Type B pancreatic cell (in vitro differentiated cells): ENCODE data around the gene FHOD3. TPM values are rescaled to one million over a fixed set of nuclear protein-coding genes. Genes with fewer than 3 reads are reported as not detected.

Experiments used
- DNase-seq: peaks from one replicate; pipeline ENCODE4 v3.0.0; 2021; ENCODE audit warnings: mixed read lengths; ENCODE audit not compliant: unreplicated experiment; ENCODE audit errors: extremely low spot score
- H3K27ac Mint-ChIP-seq: 2 replicates; pipeline ENCODE4 v1.8.0; 2021; ENCODE audit warnings: mild to moderate bottlenecking, mixed read lengths
- H3K27me3 Mint-ChIP-seq: 2 replicates; pipeline ENCODE4 v1.8.0; 2021; ENCODE audit warnings: mixed read lengths
- H3K36me3 Mint-ChIP-seq: 2 replicates; pipeline ENCODE4 v1.8.0; 2021; ENCODE audit warnings: mixed read lengths
- H3K4me1 Mint-ChIP-seq: one replicate; pipeline ENCODE4 v1.8.0; 2021; ENCODE audit warnings: mixed read lengths; ENCODE audit not compliant: unreplicated experiment
- H3K4me3 Mint-ChIP-seq: 2 replicates; pipeline ENCODE4 v1.8.0; 2021; ENCODE audit warnings: mild to moderate bottlenecking, mixed read lengths
- H3K9me3 Mint-ChIP-seq: 2 replicates; pipeline ENCODE4 v1.8.0; 2021; ENCODE audit warnings: mixed read lengths
- total RNA-seq: library from RNA; stranded (reverse); gene quantifications from 2 replicates; pipeline ENCODE4 v1.2.1, GENCODE V29; 2021; ENCODE audit warnings: low replicate concordance
- TF ChIP-seq, protein P1 (sequence below): fragments of 200-600 bp; sonication (generic); conservative IDR thresholded peaks from 2 replicates; pipeline ENCODE4 v1.5.0; 2021; ENCODE audit warnings: antibody characterized with exemption, mild to moderate bottlenecking

The FHOD3 gene
- total RNA-seq, 1 donor from 2014 or later = 5.3 TPM

GRCh38 chr18:36401462-36401861 is 103.9 kb downstream of the FHOD3 start:
- Mint-ChIP-seq H3K9me3 (peaks cover 9% of the 10 kb centered on the region), H3K27ac (no peak overlapping the region), H3K36me3 (no peaks in the 10 kb centered on the region), H3K4me3 (no peak overlapping the region), H3K4me1 (peaks cover 10% of the 10 kb centered on the region), H3K27me3 (no peaks in the 10 kb centered on the region)
- no peak for DNase-seq
- TF ChIP-seq, protein P1, sequence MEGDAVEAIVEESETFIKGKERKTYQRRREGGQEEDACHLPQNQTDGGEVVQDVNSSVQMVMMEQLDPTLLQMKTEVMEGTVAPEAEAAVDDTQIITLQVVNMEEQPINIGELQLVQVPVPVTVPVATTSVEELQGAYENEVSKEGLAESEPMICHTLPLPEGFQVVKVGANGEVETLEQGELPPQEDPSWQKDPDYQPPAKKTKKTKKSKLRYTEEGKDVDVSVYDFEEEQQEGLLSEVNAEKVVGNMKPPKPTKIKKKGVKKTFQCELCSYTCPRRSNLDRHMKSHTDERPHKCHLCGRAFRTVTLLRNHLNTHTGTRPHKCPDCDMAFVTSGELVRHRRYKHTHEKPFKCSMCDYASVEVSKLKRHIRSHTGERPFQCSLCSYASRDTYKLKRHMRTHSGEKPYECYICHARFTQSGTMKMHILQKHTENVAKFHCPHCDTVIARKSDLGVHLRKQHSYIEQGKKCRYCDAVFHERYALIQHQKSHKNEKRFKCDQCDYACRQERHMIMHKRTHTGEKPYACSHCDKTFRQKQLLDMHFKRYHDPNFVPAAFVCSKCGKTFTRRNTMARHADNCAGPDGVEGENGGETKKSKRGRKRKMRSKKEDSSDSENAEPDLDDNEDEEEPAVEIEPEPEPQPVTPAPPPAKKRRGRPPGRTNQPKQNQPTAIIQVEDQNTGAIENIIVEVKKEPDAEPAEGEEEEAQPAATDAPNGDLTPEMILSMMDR = no peak

DNA sequence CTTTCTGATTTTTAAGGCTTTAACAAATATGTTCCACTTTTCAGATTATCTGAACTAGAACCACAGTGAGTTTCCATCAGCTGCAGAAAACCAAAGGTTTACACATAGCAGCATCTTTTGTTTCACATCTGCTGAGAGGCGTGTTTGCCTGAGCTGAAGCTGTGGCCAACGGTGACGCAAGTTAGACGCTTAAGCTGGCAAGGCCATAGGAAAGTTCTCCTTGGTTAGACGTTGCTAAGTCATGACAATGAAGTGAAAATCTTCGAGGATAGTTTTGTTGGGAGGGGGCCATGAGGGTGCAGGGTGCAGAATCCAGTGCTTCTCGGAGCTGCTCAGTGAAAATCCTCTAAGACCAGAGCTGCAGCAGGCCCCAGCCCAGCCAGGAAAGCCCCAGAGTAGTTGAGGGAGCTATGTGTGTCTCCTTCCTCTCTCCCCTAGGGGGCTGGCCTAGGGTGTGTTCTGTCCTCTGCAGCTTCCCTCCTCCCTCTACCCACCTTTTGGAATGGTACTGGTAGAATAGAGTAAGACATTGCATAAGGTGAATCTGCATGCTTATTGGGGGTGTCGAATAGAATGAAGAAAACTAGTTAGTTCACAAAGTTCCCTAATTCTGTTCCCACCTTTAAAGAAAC is 105.4 kb downstream of the FHOD3 start:
- H3K36me3 Mint-ChIP-seq = no peaks in the 10 kb centered on the region
- peaks cover 10% of the 10 kb centered on the region for H3K4me1 Mint-ChIP-seq
- TF ChIP-seq, protein P1 = no peak
- H3K4me3 Mint-ChIP-seq = no peak overlapping the region
- DNase-seq = no peak
- peaks cover 4% of the 10 kb centered on the region for H3K9me3 Mint-ChIP-seq
- no peak overlapping the region for H3K27ac Mint-ChIP-seq
- no peaks in the 10 kb centered on the region for H3K27me3 Mint-ChIP-seq

DNA sequence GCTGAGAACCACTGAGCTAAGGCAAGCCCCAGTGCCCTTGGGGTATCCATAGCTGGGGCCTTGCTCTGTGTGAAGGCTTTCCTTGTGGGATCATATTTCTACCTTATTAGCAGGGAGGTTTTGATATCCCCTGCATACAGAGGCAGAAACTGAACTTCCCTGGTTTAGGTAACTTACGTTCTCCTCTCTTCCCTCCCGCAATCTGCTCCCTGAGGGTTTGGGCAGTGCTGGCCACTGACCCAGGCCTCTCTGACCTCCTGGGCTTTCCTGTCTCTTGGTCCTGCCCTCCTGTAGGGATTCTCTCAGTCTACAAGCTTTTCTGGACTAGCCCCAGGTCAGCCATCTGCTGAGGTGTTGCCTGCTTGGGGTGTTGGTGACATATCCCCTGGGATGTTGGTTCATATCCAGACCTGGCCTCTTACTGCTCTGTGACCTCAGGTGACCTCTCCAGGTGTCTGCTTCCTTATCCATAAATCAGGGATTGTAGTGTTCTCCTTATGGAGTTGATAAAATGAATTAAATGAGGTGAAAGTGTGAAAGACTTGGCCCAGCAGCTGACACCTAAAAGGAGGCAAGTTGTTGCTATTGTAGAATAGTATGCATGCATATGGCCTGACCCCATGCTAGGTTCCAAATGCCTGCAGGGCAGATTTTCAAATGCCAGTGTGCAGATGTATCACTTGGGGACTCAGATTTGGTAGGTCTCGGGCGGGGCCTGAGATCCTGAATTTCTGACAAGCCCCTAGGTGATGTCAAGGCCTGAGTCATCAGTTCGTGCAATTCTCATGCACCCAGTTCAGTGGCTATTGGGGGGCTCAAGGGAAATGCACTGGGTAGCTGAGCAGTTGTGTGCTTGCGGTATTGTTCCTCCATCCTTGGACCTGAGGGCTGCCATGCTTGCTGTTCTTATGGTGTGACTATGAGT is 106.6 kb downstream of the FHOD3 start:
- peaks cover 4% of the 10 kb centered on the region for H3K9me3 Mint-ChIP-seq
- H3K36me3 Mint-ChIP-seq = no peaks in the 10 kb centered on the region
- no peaks in the 10 kb centered on the region for H3K27me3 Mint-ChIP-seq
- DNase-seq = no peak
- H3K4me1 Mint-ChIP-seq = peaks cover 10% of the 10 kb centered on the region
- TF ChIP-seq, protein P1 = no peak
- no peak overlapping the region for H3K4me3 Mint-ChIP-seq
- no peak overlapping the region for H3K27ac Mint-ChIP-seq

- TF ChIP-seq, protein P1 = no peak
- no peaks in the 10 kb centered on the region for H3K36me3 Mint-ChIP-seq
- no peak for DNase-seq
- H3K4me3 Mint-ChIP-seq = no peak overlapping the region
- peaks cover 6% of the 10 kb centered on the region for H3K9me3 Mint-ChIP-seq
- H3K4me1 Mint-ChIP-seq = peaks cover 10% of the 10 kb centered on the region
- H3K27me3 Mint-ChIP-seq = no peaks in the 10 kb centered on the region
- H3K27ac Mint-ChIP-seq = no peak overlapping the region
Observed at GRCh38 chr18:36405611-36406010, 108.1 kb downstream of the FHOD3 start.

DNA sequence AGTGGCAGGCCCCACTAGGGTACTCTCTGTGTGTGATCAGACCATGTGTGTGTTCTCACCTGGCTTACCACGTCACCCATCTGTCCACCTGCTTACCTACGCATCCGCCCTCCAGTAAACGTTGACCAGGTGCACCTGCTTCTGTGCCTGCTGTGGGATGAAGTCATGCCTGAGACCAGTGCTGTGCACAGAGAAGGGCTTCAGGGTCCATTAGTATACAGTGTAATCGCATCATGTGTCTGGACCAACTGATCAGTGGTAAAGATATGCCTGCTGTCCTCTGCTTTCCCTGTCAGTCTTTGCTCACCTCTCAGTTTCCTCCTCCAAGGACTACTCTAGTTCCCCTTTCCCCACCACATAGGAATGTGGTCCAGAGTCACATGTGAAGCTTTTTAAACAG is 109.3 kb downstream of the FHOD3 start:
- Mint-ChIP-seq H3K36me3 (no peaks in the 10 kb centered on the region), H3K27me3 (no peaks in the 10 kb centered on the region), H3K4me1 (peaks cover 10% of the 10 kb centered on the region), H3K27ac (no peak overlapping the region), H3K4me3 (no peak overlapping the region), H3K9me3 (peaks cover 5% of the 10 kb centered on the region)
- TF ChIP-seq, protein P1 = no peak
- DNase-seq = no peak
